Psoas muscle (tissue), 8 donors: ENCODE results near the gene KIAA0513. TPM values are rescaled to one million over a fixed set of nuclear protein-coding genes. Genes with fewer than 3 reads are reported as not detected.

ENCODE experiments used
- ATAC-seq, 4 donors: fragments of 200-7000 bp; cut with Tn5 transposase; one replicate each; pipeline ENCODE4 v1.9.1; 2020; ENCODE audit warnings: moderate library complexity in 3 of 4, mild to moderate bottlenecking in 2 of 4
- DNase-seq, 2 donors: peaks; one replicate each; pipeline ENCODE4 v3.0.0-alpha.2; 2020
- H3K27ac ChIP-seq: fragments of 200-600 bp; one replicate; pipeline ENCODE4 v1.8.0; 2022
- H3K27me3 ChIP-seq, 3 donors: fragments of 200-600 bp in 1 of 3; one replicate each; pipeline versions ENCODE4 v1.6.1 to v1.8.0; 2013 to 2022; ENCODE audit warnings: low read length in 2 of 3, mild to moderate bottlenecking in 2 of 3, moderate library complexity in 1 of 3; ENCODE audit not compliant: insufficient read depth in 3 of 3
- H3K36me3 ChIP-seq, 2 donors: fragments of 200-600 bp in 1 of 2; one replicate each; pipeline versions ENCODE4 v1.6.1 to v1.8.0; 2013 to 2022; ENCODE audit warnings: low read depth in 1 of 2, mild to moderate bottlenecking in 1 of 2, moderate library complexity in 1 of 2; ENCODE audit not compliant: insufficient read depth in 1 of 2
- H3K4me1 ChIP-seq: fragments of 200-600 bp; one replicate; pipeline ENCODE4 v1.8.0; 2022
- H3K4me3 ChIP-seq: fragments of 200-600 bp; one replicate; pipeline ENCODE4 v1.8.0; 2022; ENCODE audit warnings: mild to moderate bottlenecking
- H3K9me3 ChIP-seq: fragments of 200-600 bp; one replicate; pipeline ENCODE4 v1.8.0; 2022
- CTCF ChIP-seq: fragments of 200-600 bp; IDR thresholded peaks from one replicate; pipeline ENCODE4 v1.8.0; 2022; ENCODE audit warnings: antibody characterized with exemption
- WGBS, 3 donors: extraction: QIAGEN DNeasy Blood & Tissue Kit; methylation state at CpG; one replicate each; pipeline versions ENCODE4 v1.1.6 to v1.1.7; 2013; 5-methylcytosine and 5-hydroxymethylcytosine counted together
- intact Hi-C, 2 donors: fragments of 100-400 bp; cut with DNase I; formaldehyde crosslinking; loops; one replicate each; pipeline versions ENCODE4 v1.11.0 to v1.14.2; 2022
- polyA plus RNA-seq, 3 donors: library from polyadenylated mRNA; stranded (reverse); fragments of 200-250 nt; gene quantifications; one replicate each; pipeline ENCODE4 v1.2.3, GENCODE V29; 2013
- total RNA-seq, 4 donors: library from RNA; stranded (reverse); fragmentation: NEBNext Ultra II Directional in 2 of 4; extraction: Animal tissue kit (Norgen Biotek cat#: 25700) in 2 of 4; gene quantifications; one replicate each; pipeline versions ENCODE4 v1.2.1 to v1.2.4, GENCODE V29; 2021 to 2023
- donor health status: healthy with polysubstance abuse.
- donor health status: DM: no; HTN: no; CAD: no; lungs with moderate emphysema.
- donor health status: Bipolar disorder and iron deficiency.
- donor health status: healthy.
- donor health status: DM: yes; HTN: yes; CAD: no.
- donor health status: DM: no; HTN: no; CAD: no.
- donor health status: DM: no; HTN: no; CAD: no.
- donor health status: DM: yes; HTN: yes; CAD: no.

Gene KIAA0513
- total and polyA plus RNA-seq, 7 donors: 3.6 to 18.2 (median 12.9) TPM

- peaks cover 25% of the 10 kb centered on the region for H3K4me1 ChIP-seq
- no peak overlapping the region for H3K27ac ChIP-seq
- no peak for DNase-seq
- ATAC-seq: no peak
- no peaks in the 10 kb centered on the region for H3K9me3 ChIP-seq
- intact Hi-C loops: no loop called here
- no peak overlapping the region for H3K4me3 ChIP-seq
- no peaks in the 10 kb centered on the region for H3K36me3 ChIP-seq
- 91 to 95% (median 92%) methylated on average over 7 of the region's 7 CpGs for WGBS, 3 donors
- no peaks in the 10 kb centered on the region for H3K27me3 ChIP-seq
- TF ChIP-seq CTCF: no peak
Measured at GRCh38 chr16:85142129-85142513, 114.5 kb downstream of the KIAA0513 start.

DNA sequence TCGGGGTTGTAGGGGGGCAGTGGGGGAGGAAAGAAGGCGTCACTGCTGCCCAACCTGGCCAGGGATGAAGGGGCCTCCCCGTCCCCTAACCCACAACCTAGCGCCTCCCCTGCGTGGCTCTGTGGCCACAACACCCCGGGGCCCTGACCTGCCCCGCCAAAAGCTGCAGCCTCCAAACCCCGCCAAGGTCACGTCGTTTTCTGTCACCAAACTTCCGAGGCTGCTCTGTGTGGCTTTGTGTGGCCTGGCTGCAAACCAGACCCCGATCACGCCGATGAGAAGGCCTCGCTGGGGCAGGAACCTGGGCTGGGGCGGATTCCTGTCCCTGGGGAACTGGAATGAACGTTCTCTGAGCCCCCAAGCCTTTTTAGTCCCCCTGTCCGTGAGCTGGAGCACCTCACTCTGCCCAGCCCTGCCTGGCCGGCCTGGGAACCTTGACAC is 115.2 kb downstream of the KIAA0513 start:
- DNase-seq (no peak), ATAC-seq (no peak)
- Histone ChIP-seq H3K4me3 (no peak overlapping the region), H3K27ac (no peak overlapping the region), H3K4me1 (peaks cover 28% of the 10 kb centered on the region), H3K9me3 (no peaks in the 10 kb centered on the region), H3K36me3 (no peaks in the 10 kb centered on the region), H3K27me3 (no peaks in the 10 kb centered on the region)
- intact Hi-C loops: no loop called here
- TF ChIP-seq CTCF: no peak
- WGBS, 3 donors: 74 to 80% (median 75%) methylated on average over 19 of the region's 19 CpGs

Other genes starting within 250 kb of the KIAA0513 start
- gene CRISPLD2, start 207.8 kb upstream of the KIAA0513 start, total RNA-seq: 10 to 100 TPM; 10.2 to 28.6 (median 20.4) TPM
- gene CRISPLD2, start 207.8 kb upstream of the KIAA0513 start, polyA plus RNA-seq: 10 to 100 TPM in 1 of 3 donors, 1 to 10 TPM in 2; 7.1 to 11.5 (median 7.5) TPM
- gene ZDHHC7, start 16.3 kb upstream of the KIAA0513 start, total RNA-seq: 10 to 100 TPM; 33.2 to 52.3 (median 44.8) TPM
- gene ZDHHC7, start 16.3 kb upstream of the KIAA0513 start, polyA plus RNA-seq: 10 to 100 TPM; 19.7 to 96.0 (median 26.6) TPM
- gene CIBAR2, start 84.7 kb downstream of the KIAA0513 start, total RNA-seq: under 1 TPM in 1 of 4 donors, not detected in 3; 0.36 TPM
- not detected for gene CIBAR2, start 84.7 kb downstream of the KIAA0513 start, polyA plus RNA-seq